K562 (cell line): ENCODE results near the gene NECAB3. TPM values are rescaled to one million over a fixed set of nuclear protein-coding genes. Genes with fewer than 3 reads are reported as not detected.

Experiments
- ATAC-seq: fragments of 200-7000 bp; cut with Tn5 transposase; 3 replicates; pipeline ENCODE4 v1.9.1; 2020; ENCODE audit warnings: moderate library complexity
- BruUV-seq: library from RNA; stranded (reverse); fragments of 400-500 nt; replicated peaks from 2 replicates; lab custom pipeline; 2021; lab: Mats Ljungman, UMichigan
- CTCF ChIA-PET: fragments of 300-600 bp; formaldehyde crosslinking; extraction: SDS; loops from one replicate; lab custom pipeline; 2021; ENCODE audit warnings: low intra/inter-chr PET ratio; lab: Yijun Ruan, JAX
- POLR2A ChIA-PET: fragments of 300-600, 350-650 bp; sonication (Branson Sonifier 250); formaldehyde crosslinking; extraction: SDS; loops from one replicate; lab custom pipeline; 2021; ENCODE audit warnings: antibody characterized with exemption, inconsistent platforms; lab: Yijun Ruan, JAX
- DNase-seq, 4 experiments: peaks; one replicate each; pipeline versions ENCODE4 v3.0.0 to v3.0.0-alpha.2; 2011 to 2018; ENCODE audit warnings: low spot score in 3 of 4, mixed read lengths in 3 of 4; ENCODE audit errors: extremely low read depth in 1 of 4
- FAIRE-seq: peaks from 2 replicates; lab custom pipeline; 2011; peaks lifted over from hg19 to GRCh38; lab: Jason Lieb, UNC
- H2AFZ ChIP-seq: 2 replicates; pipeline ENCODE4 v1.6.0; 2011; ENCODE audit warnings: low read depth, low read length, control low read depth, inconsistent platforms
- H3K27ac ChIP-seq: fragments of 200-600 bp; 3 replicates; pipeline ENCODE4 v1.8.0; 2011; ENCODE audit warnings: low read depth, mild to moderate bottlenecking, control low read depth, inconsistent platforms, low read length, moderate library complexity, mixed read lengths; ENCODE audit errors: extremely low read depth
- H3K27me3 ChIP-seq, 2 experiments: fragments of 300-600 bp in 1 of 2; 2 replicates in 1 of 2; 3 replicates in 1 of 2; pipeline versions ENCODE4 v1.6.0 to v1.8.0; 2011; ENCODE audit warnings: inconsistent platforms in 2 of 2, low read length in 2 of 2, mild to moderate bottlenecking in 1 of 2, mixed read lengths in 1 of 2, moderate library complexity in 1 of 2; ENCODE audit not compliant: control insufficient read depth in 2 of 2, insufficient read depth in 2 of 2
- H3K36me3 ChIP-seq: fragments of 300-600 bp; 3 replicates; pipeline ENCODE4 v1.8.0; 2011; ENCODE audit warnings: mild to moderate bottlenecking, low read length, inconsistent platforms; ENCODE audit not compliant: control insufficient read depth, insufficient read depth
- H3K4me1 ChIP-seq, 2 experiments: fragments of 200-600 bp in 1 of 2; replicated peaks in 1 of 2; 2 replicates in 1 of 2; 3 replicates in 1 of 2; pipeline versions ENCODE4 v1.5.1 to v1.8.0; 2011; ENCODE audit warnings: inconsistent platforms in 2 of 2, low read length in 2 of 2, mild to moderate bottlenecking in 1 of 2, mixed read lengths in 1 of 2, moderate library complexity in 1 of 2; ENCODE audit not compliant: control insufficient read depth in 2 of 2, insufficient read depth in 2 of 2
- H3K4me2 ChIP-seq: 2 replicates; pipeline ENCODE4 v1.6.1; 2011; ENCODE audit warnings: low read length, control low read depth, inconsistent platforms, mixed read lengths; ENCODE audit not compliant: insufficient read depth
- H3K4me3 ChIP-seq: fragments of 200-600 bp; sonication (generic), shearing (Covaris generic); 2 replicates; pipeline ENCODE4 v1.5.1; 2016; ENCODE audit warnings: control low read depth, inconsistent platforms
- H3K79me2 ChIP-seq: fragments of 200-600 bp; 3 replicates; pipeline ENCODE4 v1.8.0; 2011; ENCODE audit warnings: low read length, inconsistent platforms; ENCODE audit not compliant: control insufficient read depth, insufficient read depth
- H3K9ac ChIP-seq, 2 experiments: 2 replicates each; pipeline versions ENCODE4 v1.6.0 to v1.6.1; 2011; ENCODE audit warnings: low read depth in 2 of 2, low read length in 2 of 2, control low read depth in 1 of 2, inconsistent platforms in 1 of 2, mild to moderate bottlenecking in 1 of 2, mixed read lengths in 1 of 2; ENCODE audit not compliant: insufficient read depth in 1 of 2
- H3K9me1 ChIP-seq: one replicate; pipeline ENCODE4 v1.6.0; 2011; ENCODE audit warnings: inconsistent platforms, mild to moderate bottlenecking, low read length, moderate library complexity; ENCODE audit not compliant: control insufficient read depth, insufficient read depth
- H3K9me3 ChIP-seq: replicated peaks from 2 replicates; pipeline ENCODE4 v1.5.1; 2011; ENCODE audit warnings: low read depth, low read length, inconsistent platforms; ENCODE audit not compliant: control insufficient read depth, insufficient read depth
- H4K20me1 ChIP-seq: replicated peaks from 2 replicates; pipeline ENCODE4 v1.6.1; 2011; ENCODE audit warnings: low read length, inconsistent platforms, mixed read lengths; ENCODE audit not compliant: control insufficient read depth, insufficient read depth
- ADNP ChIP-seq: fragments of 200-800 bp; sonication (Bioruptor generic); IDR thresholded peaks from 2 replicates; pipeline ENCODE4 v1.6.1; 2016; ENCODE audit warnings: missing genetic modification characterization, missing compliant biosample characterization
- BRF1 ChIP-seq: IDR thresholded peaks from 3 replicates; pipeline ENCODE4 v1.6.1; 2011; ENCODE audit warnings: borderline replicate concordance, mild to moderate bottlenecking; ENCODE audit not compliant: insufficient read length; ENCODE audit errors: extremely low read depth
- CREB1 ChIP-seq, 2 experiments: sonication (generic) in 1 of 2; formaldehyde crosslinking in 1 of 2; IDR thresholded peaks; 2 replicates each; pipeline versions ENCODE4 v1.6.1 to v1.8.0; 2012 to 2022; ENCODE audit warnings: inconsistent platforms in 1 of 2, mild to moderate bottlenecking in 1 of 2, missing genetic modification reagents in 1 of 2, moderate library complexity in 1 of 2
- ETV1 ChIP-seq: fragments of 450-650 bp; conservative IDR thresholded peaks from 2 replicates; pipeline ENCODE4 v1.6.1; 2016; ENCODE audit warnings: missing genetic modification characterization, control low read depth, low read depth, missing compliant biosample characterization
- PBX2 ChIP-seq, 2 experiments: IDR thresholded peaks in 1 of 2; conservative IDR thresholded peaks in 1 of 2; 2 replicates each; pipeline ENCODE4 v1.6.1; 2016; ENCODE audit warnings: low read depth in 2 of 2, mild to moderate bottlenecking in 1 of 2, missing compliant biosample characterization in 1 of 2, missing genetic modification characterization in 1 of 2, moderate library complexity in 1 of 2
- RNF219 ChIP-seq: fragments of 250-450 bp; sonication (Bioruptor Pico); IDR thresholded peaks from 2 replicates; pipeline ENCODE4 v1.5.0; 2022; ENCODE audit warnings: mild to moderate bottlenecking
- SNRNP70 ChIP-seq: fragments of 200-400 bp; formaldehyde crosslinking; optimal IDR thresholded peaks from 2 replicates; pipeline ENCODE3; 2017; ENCODE audit warnings: low read depth, low read length
- ZBTB7A ChIP-seq: IDR thresholded peaks from 2 replicates; pipeline ENCODE4 v1.6.1; 2011; ENCODE audit warnings: low read depth, mild to moderate bottlenecking, low read length, moderate library complexity, borderline replicate concordance; ENCODE audit not compliant: control insufficient read depth
- ZNF551 ChIP-seq: fragments of 250-450 bp; sonication (Bioruptor Pico); IDR thresholded peaks from 2 replicates; pipeline ENCODE4 v1.5.0; 2021; ENCODE audit warnings: mild to moderate bottlenecking, moderate library complexity
- ZNF75A ChIP-seq: fragments of 450-650 bp; formaldehyde crosslinking; IDR thresholded peaks from 2 replicates; pipeline ENCODE4 v1.4.0; 2020; ENCODE audit warnings: mild to moderate bottlenecking
- WGBS: fragments of 100-300 bp; shearing (Covaris generic); methylation state at CpG from one replicate; pipeline ENCODE4 v1.1.6; 2016; ENCODE audit warnings: low coverage, mixed read lengths; ENCODE audit not compliant: insufficient coverage; ENCODE audit errors: missing lambda C conversion rate; 5-methylcytosine and 5-hydroxymethylcytosine counted together
- in situ Hi-C: fragments of 300-500 bp; cut with MboI; formaldehyde crosslinking; loops from 4 replicates; pipeline ENCODE4 v1.15.0; 2018; ENCODE audit warnings: inconsistent platforms, mixed read lengths
- intact Hi-C: fragments of 100-400 bp; cut with micrococcal nuclease; formaldehyde crosslinking; loops from 2 replicates; pipeline ENCODE4 v1.14.2; 2022
- polyA plus RNA-seq, 8 experiments: library from polyadenylated mRNA; depleted of rRNA in 4 of 8; stranded (reverse) in 5 of 8; unstranded in 3 of 8; fragments of >200 nt; fragmentation: Nextera tagmentation in 2 of 8; fragmentation: Illumina TruSeq in 1 of 8; extraction: Ambion mirVana in 2 of 8; extraction: Trizol in 1 of 8; gene quantifications; 2 replicates each; pipeline versions ENCODE4 v1.2.1 to v1.2.3, GENCODE V29; 2011 to 2014; ENCODE audit warnings: inconsistent platforms in 1 of 8, missing spikeins in 1 of 8
- total RNA-seq, 7 experiments: library from RNA; depleted of rRNA in 6 of 7; stranded (reverse); fragments of >200 nt in 6 of 7; fragmentation: Illumina TruSeq in 2 of 7; extraction: Trizol in 2 of 7; gene quantifications; 2 replicates each; pipeline versions ENCODE4 v1.2.1 to v1.2.3, GENCODE V29; 2011 to 2021; ENCODE audit warnings: low replicate concordance in 1 of 7
- TF ChIP-seq, protein P1 (sequence below): fragments of 250-450 bp; sonication (Bioruptor Pico); IDR thresholded peaks from 2 replicates; pipeline ENCODE4 v1.4.0; 2020; ENCODE audit warnings: mild to moderate bottlenecking, moderate library complexity

NECAB3 gene
- total and polyA plus RNA-seq, 9 of the 15 experiments (the other 6 are each of a cell fraction or from before 2014, with no cell fraction given): 0.94 to 63.3 (median 31.5) TPM

- intact Hi-C loops (no loop called here), in situ Hi-C loops (no loop called here)
- Histone ChIP-seq H3K27me3 (no peaks in the 10 kb centered on the region; a peak in 1 of 5 replicates), H3K4me1 (peaks cover 0 to 2% of the 10 kb centered on the region in 2 experiments; a peak in 2 of 5 replicates), H3K36me3 (peaks cover 3% of the 10 kb centered on the region; the same call in 1 of the 3 replicates), H3K4me2 (no peak overlapping the region), H3K9ac (no peak overlapping the region), H3K27ac (no peak overlapping the region), H3K4me3 (no peak overlapping the region), H3K79me2 (no peaks in the 10 kb centered on the region), H3K9me3 (no peaks in the 10 kb centered on the region), H3K9me1 (peaks cover 4% of the 10 kb centered on the region), H4K20me1 (no peaks in the 10 kb centered on the region)
- DNase-seq: no peak
- FAIRE-seq: no peak
- no TSS peak for BruUV-seq
- ATAC-seq: no peak
- ChIA-PET POLR2A (interaction anchor here (0.8 kb wide), 1 partner anchor 10 kb away, joined by 3 read pairs; no protein-coding TSS in a partner anchor), CTCF (no interaction called here)
- 36% methylated on average over 7 of the region's 27 CpGs for WGBS
- TF ChIP-seq SNRNP70 (no peak), RNF219 (CRISPR knock-in tag) (no peak), PBX2 (CRISPR knock-in tag; IDR thresholded peaks at IDR 0.05; ENCODE audit: low read depth) (no peak), PBX2 (tag; conservative IDR thresholded peaks at IDR 0.05; ENCODE audit: low read depth) (no peak), ETV1 (tag) (no peak), ZNF75A (CRISPR knock-in tag) (no peak), BRF1 (no peak), ADNP (no peak), CREB1 (IDR thresholded peaks at IDR 0.05) (no peak), CREB1 (CRISPR knock-in tag; IDR thresholded peaks at IDR 0.05) (no peak), ZBTB7A (no peak), ZNF551 (no peak)
- TF ChIP-seq, protein P1, sequence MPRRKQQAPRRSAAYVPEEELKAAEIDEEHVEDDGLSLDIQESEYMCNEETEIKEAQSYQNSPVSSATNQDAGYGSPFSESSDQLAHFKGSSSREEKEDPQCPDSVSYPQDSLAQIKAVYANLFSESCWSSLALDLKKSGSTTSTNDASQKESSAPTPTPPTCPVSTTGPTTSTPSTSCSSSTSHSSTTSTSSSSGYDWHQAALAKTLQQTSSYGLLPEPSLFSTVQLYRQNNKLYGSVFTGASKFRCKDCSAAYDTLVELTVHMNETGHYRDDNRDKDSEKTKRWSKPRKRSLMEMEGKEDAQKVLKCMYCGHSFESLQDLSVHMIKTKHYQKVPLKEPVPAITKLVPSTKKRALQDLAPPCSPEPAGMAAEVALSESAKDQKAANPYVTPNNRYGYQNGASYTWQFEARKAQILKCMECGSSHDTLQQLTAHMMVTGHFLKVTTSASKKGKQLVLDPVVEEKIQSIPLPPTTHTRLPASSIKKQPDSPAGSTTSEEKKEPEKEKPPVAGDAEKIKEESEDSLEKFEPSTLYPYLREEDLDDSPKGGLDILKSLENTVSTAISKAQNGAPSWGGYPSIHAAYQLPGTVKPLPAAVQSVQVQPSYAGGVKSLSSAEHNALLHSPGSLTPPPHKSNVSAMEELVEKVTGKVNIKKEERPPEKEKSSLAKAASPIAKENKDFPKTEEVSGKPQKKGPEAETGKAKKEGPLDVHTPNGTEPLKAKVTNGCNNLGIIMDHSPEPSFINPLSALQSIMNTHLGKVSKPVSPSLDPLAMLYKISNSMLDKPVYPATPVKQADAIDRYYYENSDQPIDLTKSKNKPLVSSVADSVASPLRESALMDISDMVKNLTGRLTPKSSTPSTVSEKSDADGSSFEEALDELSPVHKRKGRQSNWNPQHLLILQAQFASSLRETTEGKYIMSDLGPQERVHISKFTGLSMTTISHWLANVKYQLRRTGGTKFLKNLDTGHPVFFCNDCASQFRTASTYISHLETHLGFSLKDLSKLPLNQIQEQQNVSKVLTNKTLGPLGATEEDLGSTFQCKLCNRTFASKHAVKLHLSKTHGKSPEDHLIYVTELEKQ (CRISPR knock-in tag): no peak
- TF ChIP-seq, all 486 proteins: peak for 0
- no peak overlapping the region for H2AFZ ChIP-seq
Observed at GRCh38 chr20:33701629-33702450, 27.6 kb upstream of the NECAB3 start.
